Loucy (cell line): ENCODE results near the gene PFN4.

ENCODE experiments used
- EZH2phosphoT487 ChIP-seq: fragments of 200-600 bp; IDR thresholded peaks from 2 replicates; pipeline ENCODE4 v1.6.1; 2018; ENCODE audit warnings: antibody characterized with exemption, mild to moderate bottlenecking, moderate library complexity, borderline replicate concordance
- TF ChIP-seq, protein P1 (sequence below): fragments of 200-600 bp; sonication (generic); conservative IDR thresholded peaks from 2 replicates; pipeline ENCODE4 v1.5.1; 2014; ENCODE audit warnings: mild to moderate bottlenecking, antibody characterized with exemption, low read length

GRCh38 chr2:24158131-24158530, 35.0 kb upstream of the PFN4 start:
- TF ChIP-seq, protein P1, sequence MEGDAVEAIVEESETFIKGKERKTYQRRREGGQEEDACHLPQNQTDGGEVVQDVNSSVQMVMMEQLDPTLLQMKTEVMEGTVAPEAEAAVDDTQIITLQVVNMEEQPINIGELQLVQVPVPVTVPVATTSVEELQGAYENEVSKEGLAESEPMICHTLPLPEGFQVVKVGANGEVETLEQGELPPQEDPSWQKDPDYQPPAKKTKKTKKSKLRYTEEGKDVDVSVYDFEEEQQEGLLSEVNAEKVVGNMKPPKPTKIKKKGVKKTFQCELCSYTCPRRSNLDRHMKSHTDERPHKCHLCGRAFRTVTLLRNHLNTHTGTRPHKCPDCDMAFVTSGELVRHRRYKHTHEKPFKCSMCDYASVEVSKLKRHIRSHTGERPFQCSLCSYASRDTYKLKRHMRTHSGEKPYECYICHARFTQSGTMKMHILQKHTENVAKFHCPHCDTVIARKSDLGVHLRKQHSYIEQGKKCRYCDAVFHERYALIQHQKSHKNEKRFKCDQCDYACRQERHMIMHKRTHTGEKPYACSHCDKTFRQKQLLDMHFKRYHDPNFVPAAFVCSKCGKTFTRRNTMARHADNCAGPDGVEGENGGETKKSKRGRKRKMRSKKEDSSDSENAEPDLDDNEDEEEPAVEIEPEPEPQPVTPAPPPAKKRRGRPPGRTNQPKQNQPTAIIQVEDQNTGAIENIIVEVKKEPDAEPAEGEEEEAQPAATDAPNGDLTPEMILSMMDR: no peak
- no peak for TF ChIP-seq EZH2phosphoT487
